OCI-LY1 (cell line): ENCODE measurements around the gene DGKB.

ENCODE experiments used
- EZH2 ChIP-seq: fragments of 200-600 bp; sonication (generic), shearing (Covaris generic); IDR thresholded peaks from 2 replicates; pipeline ENCODE4 v1.8.0; 2017; ENCODE audit warnings: borderline replicate concordance, mixed run types, mild to moderate bottlenecking, antibody characterized with exemption, low read length, moderate library complexity, mixed read lengths
- TF ChIP-seq, protein P1 (sequence below): fragments of 200-600 bp; sonication (generic), shearing (Covaris generic); IDR thresholded peaks from 2 replicates; pipeline ENCODE4 v1.5.1; 2017; ENCODE audit warnings: mild to moderate bottlenecking, antibody characterized with exemption, low read length, moderate library complexity, mixed read lengths

DNA sequence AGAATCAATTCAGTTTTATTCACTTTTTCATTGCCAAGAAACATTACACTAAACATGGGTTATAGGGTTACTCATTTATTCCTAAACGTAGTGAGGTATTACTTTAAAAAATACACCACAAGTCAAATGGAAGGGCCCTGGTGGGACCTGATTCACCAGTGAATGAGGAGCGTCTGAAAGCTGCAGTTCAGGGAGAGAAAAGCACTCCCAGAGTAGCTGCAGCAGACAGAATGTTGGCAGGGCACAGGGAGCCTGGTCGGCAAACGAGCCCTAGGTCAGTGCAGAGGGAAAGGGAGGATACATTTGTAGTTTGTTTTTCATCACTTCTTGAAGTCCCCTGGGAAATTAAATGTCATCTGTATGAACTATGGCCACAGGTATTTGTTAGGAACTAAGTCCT is 551.4 kb downstream of the DGKB start:
- TF ChIP-seq, protein P1, sequence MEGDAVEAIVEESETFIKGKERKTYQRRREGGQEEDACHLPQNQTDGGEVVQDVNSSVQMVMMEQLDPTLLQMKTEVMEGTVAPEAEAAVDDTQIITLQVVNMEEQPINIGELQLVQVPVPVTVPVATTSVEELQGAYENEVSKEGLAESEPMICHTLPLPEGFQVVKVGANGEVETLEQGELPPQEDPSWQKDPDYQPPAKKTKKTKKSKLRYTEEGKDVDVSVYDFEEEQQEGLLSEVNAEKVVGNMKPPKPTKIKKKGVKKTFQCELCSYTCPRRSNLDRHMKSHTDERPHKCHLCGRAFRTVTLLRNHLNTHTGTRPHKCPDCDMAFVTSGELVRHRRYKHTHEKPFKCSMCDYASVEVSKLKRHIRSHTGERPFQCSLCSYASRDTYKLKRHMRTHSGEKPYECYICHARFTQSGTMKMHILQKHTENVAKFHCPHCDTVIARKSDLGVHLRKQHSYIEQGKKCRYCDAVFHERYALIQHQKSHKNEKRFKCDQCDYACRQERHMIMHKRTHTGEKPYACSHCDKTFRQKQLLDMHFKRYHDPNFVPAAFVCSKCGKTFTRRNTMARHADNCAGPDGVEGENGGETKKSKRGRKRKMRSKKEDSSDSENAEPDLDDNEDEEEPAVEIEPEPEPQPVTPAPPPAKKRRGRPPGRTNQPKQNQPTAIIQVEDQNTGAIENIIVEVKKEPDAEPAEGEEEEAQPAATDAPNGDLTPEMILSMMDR: no peak
- TF ChIP-seq EZH2: no peak
